ENCODE data around the gene NUDT1. TPM values are rescaled to one million over a fixed set of nuclear protein-coding genes. Genes with fewer than 3 reads are reported as not detected.

Gene NUDT1
- total RNA-seq, 2 donors from 2014 or later = 56.0 to 84.7 TPM

DNA sequence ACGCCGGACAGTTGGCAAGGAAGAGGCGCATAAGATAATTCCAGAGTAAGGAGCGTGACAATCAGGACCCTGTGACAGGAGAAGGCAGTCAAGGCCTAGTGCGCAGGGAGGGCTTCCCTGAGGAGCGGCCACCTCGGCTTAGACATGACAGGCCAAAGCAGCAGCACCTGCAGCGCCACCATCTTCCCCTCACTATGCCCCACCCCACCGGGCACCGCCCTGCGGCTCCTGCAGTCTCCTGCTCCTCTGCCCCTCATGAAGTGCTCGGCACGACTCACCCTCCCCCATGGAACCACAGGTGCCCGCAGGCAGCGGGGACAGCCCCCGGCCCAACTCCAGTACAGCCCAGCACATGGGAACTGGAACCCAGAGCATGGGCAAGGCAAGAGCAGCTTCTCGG is 21.1 kb upstream of the NUDT1 start:
- TF ChIP-seq, protein P1, sequence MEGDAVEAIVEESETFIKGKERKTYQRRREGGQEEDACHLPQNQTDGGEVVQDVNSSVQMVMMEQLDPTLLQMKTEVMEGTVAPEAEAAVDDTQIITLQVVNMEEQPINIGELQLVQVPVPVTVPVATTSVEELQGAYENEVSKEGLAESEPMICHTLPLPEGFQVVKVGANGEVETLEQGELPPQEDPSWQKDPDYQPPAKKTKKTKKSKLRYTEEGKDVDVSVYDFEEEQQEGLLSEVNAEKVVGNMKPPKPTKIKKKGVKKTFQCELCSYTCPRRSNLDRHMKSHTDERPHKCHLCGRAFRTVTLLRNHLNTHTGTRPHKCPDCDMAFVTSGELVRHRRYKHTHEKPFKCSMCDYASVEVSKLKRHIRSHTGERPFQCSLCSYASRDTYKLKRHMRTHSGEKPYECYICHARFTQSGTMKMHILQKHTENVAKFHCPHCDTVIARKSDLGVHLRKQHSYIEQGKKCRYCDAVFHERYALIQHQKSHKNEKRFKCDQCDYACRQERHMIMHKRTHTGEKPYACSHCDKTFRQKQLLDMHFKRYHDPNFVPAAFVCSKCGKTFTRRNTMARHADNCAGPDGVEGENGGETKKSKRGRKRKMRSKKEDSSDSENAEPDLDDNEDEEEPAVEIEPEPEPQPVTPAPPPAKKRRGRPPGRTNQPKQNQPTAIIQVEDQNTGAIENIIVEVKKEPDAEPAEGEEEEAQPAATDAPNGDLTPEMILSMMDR (conservative IDR thresholded peaks at IDR 0.05) = no peak
- H3K36me3 ChIP-seq (ENCODE audit: control insufficient read depth, insufficient read depth, low read length) = peaks cover 58% of the 10 kb centered on the region
- Mint-ChIP-seq H3K27ac (no peak overlapping the region), H3K27me3 (ENCODE audit: insufficient read depth) (no peaks in the 10 kb centered on the region), H3K4me3 (no peak overlapping the region), H3K9me3 (no peaks in the 10 kb centered on the region), H3K36me3 (ENCODE audit: low read depth) (peaks cover 65% of the 10 kb centered on the region), H3K4me1 (peaks cover 5% of the 10 kb centered on the region)
- no peaks in the 10 kb centered on the region for H3K27me3 ChIP-seq (ENCODE audit: control insufficient read depth, insufficient read depth, low read length, poor library complexity, severe bottlenecking)
- H3K4me3 ChIP-seq (ENCODE audit: low read length) = no peak overlapping the region
- no peak overlapping the region for H3K9ac ChIP-seq (ENCODE audit: extremely low read depth, low read length, poor library complexity, severe bottlenecking)
- H3K27ac ChIP-seq (ENCODE audit: low read depth, low read length) = no peak overlapping the region
- WGBS, 2 experiments (ENCODE audit: insufficient coverage in 1 of 2, insufficient read length in 1 of 2) = 89 to 99% methylated on average over 9 to 17 of the region's 17 CpGs
- H3K4me1 ChIP-seq (ENCODE audit: control insufficient read depth, insufficient read depth, low read length) = no peaks in the 10 kb centered on the region
- no peaks in the 10 kb centered on the region for H3K9me3 ChIP-seq (ENCODE audit: control insufficient read depth, low read length)
- DNase-seq = no peak

DNA sequence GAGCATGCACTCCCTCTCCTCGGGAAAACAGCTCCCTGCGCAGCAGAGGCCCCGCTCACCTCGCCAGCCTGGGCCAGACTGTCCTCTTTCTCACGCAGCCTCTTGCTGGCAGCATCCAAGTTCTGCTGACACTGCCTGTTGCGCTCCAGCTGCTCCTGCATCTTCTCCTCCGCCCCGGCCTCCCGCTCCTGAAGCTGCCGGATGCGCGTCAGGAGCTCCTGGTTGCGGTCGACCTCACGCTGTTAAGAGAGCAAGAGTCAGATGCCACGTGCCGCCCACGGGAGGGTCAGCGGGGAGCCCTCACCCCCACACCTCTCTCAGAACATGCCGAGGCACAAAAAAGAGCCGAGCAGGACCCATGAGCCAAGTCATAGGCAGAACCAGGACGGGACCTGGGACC is 19.5 kb upstream of the NUDT1 start:
- no peaks in the 10 kb centered on the region for H3K9me3 ChIP-seq (ENCODE audit: control insufficient read depth, low read length)
- peaks cover 65% of the 10 kb centered on the region for H3K36me3 Mint-ChIP-seq (ENCODE audit: low read depth)
- WGBS, 2 experiments (ENCODE audit: insufficient coverage in 1 of 2, insufficient read length in 1 of 2) = 95 to 96% methylated on average over 10 to 22 of the region's 22 CpGs
- no peak overlapping the region for H3K27ac ChIP-seq (ENCODE audit: low read depth, low read length)
- H3K27me3 ChIP-seq (ENCODE audit: control insufficient read depth, insufficient read depth, low read length, poor library complexity, severe bottlenecking) = no peaks in the 10 kb centered on the region
- TF ChIP-seq, protein P1 (conservative IDR thresholded peaks at IDR 0.05) = no peak
- peaks cover 5% of the 10 kb centered on the region for H3K4me1 Mint-ChIP-seq
- no peaks in the 10 kb centered on the region for H3K9me3 Mint-ChIP-seq
- H3K9ac ChIP-seq (ENCODE audit: extremely low read depth, low read length, poor library complexity, severe bottlenecking) = no peak overlapping the region
- no peak overlapping the region for H3K4me3 Mint-ChIP-seq
- H3K27me3 Mint-ChIP-seq (ENCODE audit: insufficient read depth) = no peaks in the 10 kb centered on the region
- peaks cover 58% of the 10 kb centered on the region for H3K36me3 ChIP-seq (ENCODE audit: control insufficient read depth, insufficient read depth, low read length)
- DNase-seq = no peak
- H3K4me1 ChIP-seq (ENCODE audit: control insufficient read depth, insufficient read depth, low read length) = no peaks in the 10 kb centered on the region
- H3K27ac Mint-ChIP-seq = peak overlapping the region; percentile 44
- H3K4me3 ChIP-seq (ENCODE audit: low read length) = no peak overlapping the region

GRCh38 chr7:2223321-2223720 is 18.7 kb upstream of the NUDT1 start:
- DNase-seq = no peak
- TF ChIP-seq, protein P1 (conservative IDR thresholded peaks at IDR 0.05) = no peak
- H3K4me3 Mint-ChIP-seq = no peak overlapping the region
- H3K9me3 Mint-ChIP-seq = no peaks in the 10 kb centered on the region
- no peaks in the 10 kb centered on the region for H3K27me3 ChIP-seq (ENCODE audit: control insufficient read depth, insufficient read depth, low read length, poor library complexity, severe bottlenecking)
- H3K36me3 Mint-ChIP-seq (ENCODE audit: low read depth) = peaks cover 63% of the 10 kb centered on the region
- H3K27ac ChIP-seq (ENCODE audit: low read depth, low read length) = no peak overlapping the region
- H3K4me1 Mint-ChIP-seq = peaks cover 5% of the 10 kb centered on the region
- WGBS, 2 experiments (ENCODE audit: insufficient coverage in 1 of 2, insufficient read length in 1 of 2) = 94 to 96% methylated on average over 12 to 17 of the region's 17 CpGs
- H3K27me3 Mint-ChIP-seq (ENCODE audit: insufficient read depth) = no peaks in the 10 kb centered on the region
- no peak overlapping the region for H3K27ac Mint-ChIP-seq
- no peaks in the 10 kb centered on the region for H3K9me3 ChIP-seq (ENCODE audit: control insufficient read depth, low read length)
- no peak overlapping the region for H3K9ac ChIP-seq (ENCODE audit: extremely low read depth, low read length, poor library complexity, severe bottlenecking)
- H3K36me3 ChIP-seq (ENCODE audit: control insufficient read depth, insufficient read depth, low read length) = peaks cover 60% of the 10 kb centered on the region
- H3K4me3 ChIP-seq (ENCODE audit: low read length) = no peak overlapping the region
- no peaks in the 10 kb centered on the region for H3K4me1 ChIP-seq (ENCODE audit: control insufficient read depth, insufficient read depth, low read length)

All from endodermal cell (in vitro differentiated cells).